ENCODE measurements around the gene ZDBF2.
"Not testable (repeated sequence)": the region's sequence is repeated elsewhere in the genome, so short reads cannot be mapped to it uniquely, and the experiment has no call there.

Gene ZDBF2

DNA sequence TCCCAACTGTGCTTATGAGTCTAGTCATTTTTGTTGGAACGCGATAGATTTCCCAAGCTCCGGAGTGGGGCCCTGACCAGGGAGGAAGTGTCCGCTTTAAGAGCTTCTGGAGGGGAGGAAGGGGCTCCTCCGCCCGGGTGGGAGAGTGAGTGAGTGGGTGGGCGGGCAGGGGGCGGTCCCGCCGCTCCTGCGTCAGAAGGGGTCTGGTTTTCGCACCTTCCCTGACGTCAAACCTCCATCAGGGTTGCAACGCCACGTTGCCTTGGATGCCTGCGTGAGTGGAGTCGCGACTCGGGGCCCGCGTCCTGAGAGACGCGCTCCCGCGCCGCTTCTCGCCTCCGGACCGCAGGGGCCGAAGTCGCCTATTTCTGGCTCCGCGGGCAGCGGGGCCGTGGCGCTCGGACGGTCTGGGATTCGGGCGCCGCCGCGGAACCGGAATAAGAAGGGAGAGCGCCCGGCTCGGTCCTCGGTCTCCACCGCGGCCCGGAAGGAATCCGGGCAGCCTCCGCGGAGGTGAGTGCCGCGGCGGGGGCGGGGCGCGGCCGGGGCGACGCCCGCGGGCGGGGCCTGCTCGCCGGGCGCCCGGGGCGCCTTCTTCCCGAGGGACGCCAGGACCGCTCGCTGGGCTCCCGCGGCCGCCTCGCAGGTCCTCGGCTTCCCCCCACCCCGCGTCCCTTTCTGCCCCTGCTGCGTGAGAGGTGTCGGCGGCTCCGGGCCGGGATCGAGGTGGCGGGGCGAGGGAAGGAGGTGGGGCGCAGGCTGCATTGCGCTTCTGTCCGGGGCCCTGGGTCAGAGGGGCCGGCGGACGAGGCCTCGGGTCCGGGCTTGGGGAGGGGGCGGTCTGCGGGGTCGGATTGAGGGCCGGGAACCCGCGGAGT lies at the start of gene ZDBF2:
Gene ZDBF2 (plus strand): TSS at position 230 of the 878 bp plus-strand sequence. CDS start 7,187 bp downstream, outside the sequence.
- DNase-seq: peak; percentile 48

DNA sequence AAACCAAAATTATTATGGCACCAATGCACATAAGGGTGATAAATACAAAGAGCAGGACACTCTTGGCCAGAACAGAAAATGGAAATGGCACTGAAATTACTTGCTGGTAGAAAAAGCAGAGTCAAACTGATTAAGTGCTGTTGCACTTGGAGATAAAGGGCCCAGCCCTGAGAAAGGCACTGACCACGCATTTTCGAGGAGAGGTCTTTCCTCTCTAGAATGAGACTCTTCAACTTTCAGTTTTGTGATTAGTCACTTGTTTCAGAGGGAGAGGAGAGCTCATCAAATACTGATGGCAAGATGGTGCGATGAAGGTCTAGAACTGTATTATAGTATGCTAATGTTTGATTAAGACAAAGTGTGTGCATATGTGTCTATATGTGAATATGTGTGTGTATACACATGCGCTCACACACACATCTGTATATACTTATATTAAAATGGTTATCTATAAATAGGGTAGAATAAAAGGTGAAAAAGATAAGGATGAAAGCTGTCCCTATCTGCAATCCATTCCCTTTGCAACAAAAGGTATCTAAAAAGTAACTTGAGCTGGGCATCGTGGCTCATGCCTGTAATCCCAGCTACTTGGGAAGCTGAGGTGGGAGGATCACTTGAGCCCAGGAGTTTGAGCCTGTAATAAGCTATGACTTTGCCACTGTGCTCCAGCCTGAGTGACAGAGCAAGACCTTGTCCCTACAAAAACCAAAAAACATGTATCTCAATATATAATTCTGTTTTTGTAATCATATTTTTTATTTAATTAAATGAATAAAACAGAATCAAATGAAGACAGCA lies 48.8 kb upstream of the ZDBF2 start:
- DNase-seq: no peak

DNA sequence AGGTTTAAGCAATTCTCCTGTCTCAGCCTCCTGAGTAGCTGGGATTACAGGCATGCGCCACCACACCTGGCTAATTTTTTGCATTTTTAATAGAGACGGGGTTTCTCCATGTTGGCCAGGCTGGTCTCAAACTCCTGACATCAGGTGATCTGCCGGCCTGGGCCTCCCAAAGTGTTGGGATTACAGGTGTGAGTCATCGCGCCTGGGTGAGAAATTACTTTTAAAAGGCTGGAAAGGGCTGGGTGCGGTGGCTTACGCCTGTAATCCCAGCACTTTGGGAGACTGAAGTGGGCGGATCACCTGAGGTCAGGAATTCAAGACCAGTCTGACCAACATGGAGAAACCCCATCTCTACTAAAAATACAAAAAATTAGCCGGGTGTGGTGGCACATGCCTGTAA lies 45.8 kb upstream of the ZDBF2 start:
- DNase-seq: not testable (repeated sequence)

DNA sequence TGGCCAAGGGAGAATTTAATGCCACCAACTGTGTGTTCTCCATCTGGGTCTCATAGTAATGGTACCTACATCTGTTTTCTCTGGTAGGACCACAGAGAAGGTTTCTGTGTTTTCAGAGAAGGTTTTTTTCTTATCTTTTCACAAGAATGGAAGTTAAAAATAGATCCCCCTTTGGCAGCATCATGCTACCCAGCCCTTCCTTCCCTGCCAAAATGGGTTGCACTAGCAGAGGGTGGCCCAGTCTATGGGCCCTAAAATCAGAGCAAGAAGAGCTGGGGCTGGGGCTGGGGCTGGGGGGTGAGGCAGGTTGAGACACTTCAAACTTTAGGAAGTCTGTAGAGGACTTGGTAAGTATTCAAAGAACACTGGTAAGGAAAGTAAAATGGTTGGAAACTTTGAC lies 44.8 kb upstream of the ZDBF2 start:
- DNase-seq: no peak

DNA sequence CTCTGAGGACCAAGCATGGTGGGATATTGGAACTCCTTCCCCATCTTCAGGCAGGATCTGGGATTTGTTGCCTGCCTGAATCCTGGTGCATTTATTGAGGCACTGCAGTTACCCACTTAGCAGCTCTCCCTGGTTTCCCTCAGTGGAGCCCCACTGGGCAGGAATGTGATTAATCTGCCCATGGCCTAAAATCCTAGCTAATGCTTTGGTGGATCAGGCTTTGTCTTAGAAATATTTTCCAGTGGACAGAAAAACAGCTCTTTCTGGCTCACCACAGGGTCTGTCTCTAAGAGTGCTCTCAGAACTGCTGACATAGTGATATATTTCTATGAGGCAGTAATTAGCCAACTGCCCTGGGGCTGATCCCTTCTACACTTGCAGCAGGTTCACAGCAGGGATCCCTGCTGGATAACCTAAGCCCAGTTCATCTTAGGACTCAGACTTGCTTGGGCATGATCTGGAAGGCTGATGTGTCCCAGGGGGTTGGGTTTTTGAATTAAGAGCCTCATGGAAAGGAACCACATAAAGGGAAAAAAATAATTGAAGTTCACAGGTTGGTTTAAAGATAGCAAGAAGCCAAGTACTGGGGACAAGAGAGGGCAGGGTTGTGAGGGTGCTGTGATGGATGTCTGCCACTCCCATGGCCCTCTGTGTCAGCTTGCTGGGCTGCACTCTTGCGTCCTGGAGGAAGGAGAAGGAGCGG lies 44.3 kb upstream of the ZDBF2 start:
- no peak for DNase-seq

DNA sequence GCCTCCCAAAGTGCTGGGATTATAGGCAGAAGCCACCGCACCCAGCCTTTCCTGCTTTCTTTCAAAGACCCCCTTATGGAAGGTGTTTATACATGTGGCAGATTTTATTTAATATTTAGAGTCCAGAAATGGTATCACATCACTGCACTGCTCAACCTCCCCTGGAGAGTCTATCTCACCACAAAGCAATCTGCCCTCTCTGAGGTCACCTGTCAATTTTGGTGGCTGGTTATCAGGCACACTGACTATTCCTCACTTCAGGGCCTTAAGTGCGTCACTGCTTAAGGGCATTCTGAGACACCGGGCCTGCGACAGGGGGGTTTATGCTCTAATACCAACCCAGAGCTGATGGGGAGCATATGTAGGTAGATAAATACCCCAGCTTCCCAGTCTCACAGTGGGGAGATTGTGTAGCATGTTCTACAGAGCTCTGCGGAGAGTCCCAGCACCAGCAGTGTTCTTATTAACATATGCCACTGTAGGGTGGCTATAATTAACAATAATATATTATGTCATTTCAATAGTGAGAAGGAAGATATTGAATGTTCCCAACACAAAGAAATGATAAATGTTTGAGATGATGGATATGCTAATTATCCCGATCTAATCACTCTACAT lies 42.7 kb upstream of the ZDBF2 start:
- no peak for DNase-seq

DNA sequence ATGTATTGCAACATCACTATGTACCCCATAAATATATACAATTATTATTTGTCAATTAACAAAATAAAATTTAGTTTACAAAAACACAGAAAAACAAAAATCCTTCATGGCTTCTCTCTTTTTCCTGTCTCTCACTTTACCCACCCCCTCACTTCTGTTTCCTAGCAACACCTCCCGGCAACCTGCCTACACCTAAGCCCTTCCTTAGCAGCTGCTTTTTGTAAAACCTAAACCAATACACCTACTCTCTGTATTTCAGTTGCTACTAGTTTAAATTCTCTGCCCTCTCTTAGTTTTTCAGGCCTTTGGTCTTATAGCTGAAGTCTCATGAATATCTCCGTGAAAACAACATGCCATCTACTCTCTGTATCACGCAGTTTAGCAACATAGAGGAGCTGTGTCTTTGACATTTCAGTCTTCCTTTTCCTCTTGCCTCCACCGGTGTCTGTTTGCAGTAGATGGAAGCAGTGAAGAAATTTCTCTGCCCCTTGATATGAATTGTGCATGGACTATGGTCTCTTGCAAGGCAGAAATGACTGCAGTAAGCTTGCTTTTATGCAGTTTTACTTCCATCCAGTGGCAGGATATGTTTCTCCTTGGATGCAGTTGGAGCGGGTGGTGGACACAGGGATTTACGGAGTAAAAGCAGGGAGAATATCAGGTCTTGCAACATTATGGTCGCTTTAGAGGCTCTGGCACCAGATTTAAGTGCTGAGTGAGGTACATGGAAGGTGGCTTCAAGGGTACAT lies 42.0 kb upstream of the ZDBF2 start:
- DNase-seq: no peak

DNA sequence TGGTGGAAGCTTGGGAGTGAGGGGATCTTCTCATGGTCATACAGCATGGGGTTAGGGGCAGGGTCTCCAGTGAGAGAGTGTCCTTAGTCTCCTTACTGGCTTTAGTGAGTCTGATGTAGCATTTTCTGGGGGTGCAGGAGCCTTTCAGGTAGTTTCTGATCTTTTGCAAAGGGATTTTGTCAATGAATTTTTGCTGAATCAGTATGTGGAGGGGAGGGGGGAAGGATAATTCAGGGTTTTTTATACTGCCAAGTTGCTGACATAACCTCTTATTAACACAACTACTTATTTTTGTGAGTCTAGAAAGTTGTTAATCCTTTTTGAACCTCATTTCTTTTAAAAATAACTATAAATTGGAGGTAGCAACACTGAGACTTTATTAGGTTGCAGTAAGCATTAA lies 35.3 kb upstream of the ZDBF2 start:
- DNase-seq: no peak

DNA sequence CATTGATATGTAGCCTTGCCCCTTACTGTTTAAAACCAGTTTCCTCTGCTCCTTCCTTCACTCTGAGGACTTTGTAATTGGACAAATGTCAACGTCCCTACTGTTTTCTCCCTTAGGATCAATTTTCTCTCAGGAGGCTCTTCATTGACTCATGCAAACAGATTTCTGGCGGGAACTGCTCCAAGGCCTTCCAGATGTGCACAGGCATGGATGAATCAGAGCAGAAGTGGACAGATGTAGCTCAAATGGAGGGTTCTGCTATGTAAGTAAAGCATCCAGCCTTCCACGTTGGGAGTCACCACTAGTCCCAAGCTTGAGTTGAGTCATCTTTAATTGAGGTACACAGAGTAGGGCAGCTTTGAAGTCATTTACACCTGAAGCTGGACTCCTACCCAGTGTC lies 34.1 kb upstream of the ZDBF2 start:
- DNase-seq: no peak

DNA sequence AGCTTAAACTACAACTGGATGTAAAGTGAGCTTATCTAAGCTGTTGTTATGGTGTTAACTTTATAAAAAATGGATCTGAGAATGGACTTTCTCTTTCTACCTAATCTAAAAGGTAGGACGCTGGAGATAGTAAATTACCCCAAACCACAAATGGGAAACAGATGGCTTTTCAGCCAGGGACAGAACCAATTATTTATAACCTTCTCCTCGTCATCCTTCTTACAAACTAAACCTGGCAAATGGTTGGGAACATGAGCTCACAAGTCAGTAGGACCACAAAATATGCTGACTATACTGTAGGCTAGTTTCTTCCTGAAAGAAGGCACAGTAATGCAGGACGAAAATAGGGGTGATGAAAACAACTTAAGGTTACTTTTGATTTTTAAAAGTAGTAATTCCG lies 32.7 kb upstream of the ZDBF2 start:
- DNase-seq: no peak

DNA sequence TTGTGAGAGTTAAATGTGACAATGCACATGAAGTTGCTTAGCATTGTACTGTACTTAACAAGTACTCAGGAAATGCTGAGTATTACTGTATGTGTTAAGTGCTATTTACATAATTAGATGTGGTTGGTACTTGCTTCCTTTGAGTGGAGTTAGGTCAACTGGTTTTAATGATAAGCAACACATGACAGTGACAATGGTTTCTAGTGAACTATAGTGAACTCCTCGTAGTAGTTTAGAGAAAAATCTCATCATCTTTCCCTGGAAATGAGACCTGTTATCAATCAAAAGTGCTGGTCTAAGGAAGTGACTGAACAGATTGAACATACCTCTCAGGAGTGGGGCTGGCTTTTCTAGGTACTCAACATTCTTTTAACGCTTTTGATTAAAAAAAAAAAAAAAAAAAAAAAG lies 29.2 kb upstream of the ZDBF2 start:
- no peak for DNase-seq

DNA sequence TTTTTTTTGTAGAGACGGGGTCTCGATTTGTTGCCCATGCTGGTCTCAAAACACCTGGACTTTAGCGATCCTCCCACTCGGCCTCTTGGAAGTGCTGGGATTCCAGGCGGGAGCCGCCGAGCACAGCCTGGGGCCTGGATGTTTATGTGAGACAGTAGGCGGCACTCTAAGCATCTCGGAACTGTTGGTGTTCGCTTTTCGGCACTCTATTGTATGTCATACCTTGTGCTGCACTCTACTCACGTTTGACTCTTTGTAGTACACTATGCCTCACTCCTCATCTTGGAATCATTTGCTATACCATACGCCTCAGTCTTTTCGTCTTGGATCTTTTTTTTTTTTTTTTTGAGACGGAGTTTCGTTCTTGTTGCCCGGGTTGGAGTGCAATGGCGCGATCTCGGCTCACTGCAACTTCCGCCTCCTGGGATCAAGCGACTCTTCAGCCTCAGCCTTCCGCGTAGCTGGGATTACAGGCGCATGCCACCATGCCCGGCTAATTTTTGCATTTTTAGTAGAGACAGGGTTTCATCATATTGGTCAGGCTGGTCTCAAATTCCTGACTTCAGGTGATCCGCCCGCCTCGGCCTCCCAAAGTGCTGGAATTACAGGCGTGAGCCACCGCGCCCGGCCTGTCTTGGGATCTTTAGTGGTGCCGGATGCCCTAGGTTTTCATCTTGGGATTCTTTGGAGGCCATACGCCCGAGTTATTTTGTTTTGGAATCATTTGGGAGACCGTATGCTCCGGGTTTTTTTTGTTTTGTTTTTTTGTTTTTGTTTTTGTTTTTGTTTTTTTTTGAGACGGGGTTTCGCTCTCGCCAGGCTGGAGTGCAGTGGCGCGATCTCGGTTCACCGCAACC lies 24.2 kb upstream of the ZDBF2 start:
- no peak for DNase-seq

DNA sequence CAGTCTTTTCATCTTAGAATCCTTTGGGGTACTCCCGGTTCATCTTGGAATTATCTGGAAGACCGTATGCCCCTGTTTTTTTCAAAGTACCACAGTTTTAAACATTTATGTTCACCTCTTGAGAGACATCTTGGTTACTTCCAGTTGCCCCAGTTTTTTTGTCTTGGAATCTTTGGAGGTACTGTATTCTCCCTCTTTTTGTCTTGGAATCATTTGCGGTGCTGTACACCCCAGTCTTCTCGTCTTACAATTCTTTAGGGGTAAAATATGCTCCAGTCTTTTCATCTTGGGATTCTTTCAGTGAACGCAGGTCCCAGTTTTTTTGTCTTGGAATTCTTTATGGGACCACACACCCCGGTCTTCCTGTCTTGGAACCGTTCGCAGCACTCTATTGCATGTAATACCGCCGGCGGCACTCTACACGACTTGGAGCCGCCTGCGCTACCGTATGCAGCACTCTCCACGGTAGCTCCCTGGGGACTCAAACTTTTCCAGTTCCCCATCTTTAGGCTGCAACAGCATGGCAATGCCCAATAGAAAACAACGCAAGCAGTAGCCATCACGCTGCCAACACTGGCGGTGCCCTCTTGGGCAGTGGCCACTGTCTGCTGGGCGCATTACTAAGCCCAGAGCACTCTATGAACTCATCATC lies 21.2 kb upstream of the ZDBF2 start:
- DNase-seq: no peak

DNA sequence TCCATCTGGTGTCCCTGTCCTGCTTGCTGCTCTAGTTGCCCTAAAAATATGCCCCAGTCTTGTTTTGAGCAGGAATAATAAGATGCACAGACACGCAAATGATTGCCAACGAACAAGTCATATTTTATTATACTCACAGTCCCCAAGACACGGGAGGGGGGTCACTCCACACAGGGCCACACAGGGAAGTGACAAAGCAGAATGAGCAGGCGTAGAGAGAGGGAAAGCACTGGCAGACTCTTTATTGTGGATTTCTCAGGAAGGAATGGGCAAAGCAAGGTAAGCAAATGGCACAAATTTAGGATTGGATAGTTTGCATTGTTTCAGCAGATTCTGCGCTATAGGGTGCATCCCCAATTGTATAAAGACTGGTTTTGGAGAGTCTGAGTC lies 20.7 kb upstream of the ZDBF2 start:
- DNase-seq: no peak

DNA sequence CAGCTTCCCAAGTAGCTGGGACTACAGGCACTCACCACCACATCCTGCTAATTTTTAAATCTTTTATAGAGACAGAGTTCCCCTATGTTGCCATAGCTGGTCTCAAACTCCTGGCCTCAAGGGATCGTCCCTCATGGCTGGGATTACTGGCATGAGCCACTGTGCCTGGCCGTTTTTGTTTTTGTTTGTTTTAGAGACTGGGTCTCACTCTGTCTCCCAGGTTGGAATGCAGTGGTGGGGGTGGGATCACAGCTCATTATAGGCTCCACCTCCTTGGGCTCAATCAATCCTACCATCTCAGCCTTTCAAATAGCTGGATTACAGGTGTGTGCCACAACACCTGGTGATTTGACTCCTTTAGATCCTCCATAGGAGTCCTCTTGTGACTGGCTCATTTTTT lies 19.5 kb upstream of the ZDBF2 start:
- DNase-seq: no peak

DNA sequence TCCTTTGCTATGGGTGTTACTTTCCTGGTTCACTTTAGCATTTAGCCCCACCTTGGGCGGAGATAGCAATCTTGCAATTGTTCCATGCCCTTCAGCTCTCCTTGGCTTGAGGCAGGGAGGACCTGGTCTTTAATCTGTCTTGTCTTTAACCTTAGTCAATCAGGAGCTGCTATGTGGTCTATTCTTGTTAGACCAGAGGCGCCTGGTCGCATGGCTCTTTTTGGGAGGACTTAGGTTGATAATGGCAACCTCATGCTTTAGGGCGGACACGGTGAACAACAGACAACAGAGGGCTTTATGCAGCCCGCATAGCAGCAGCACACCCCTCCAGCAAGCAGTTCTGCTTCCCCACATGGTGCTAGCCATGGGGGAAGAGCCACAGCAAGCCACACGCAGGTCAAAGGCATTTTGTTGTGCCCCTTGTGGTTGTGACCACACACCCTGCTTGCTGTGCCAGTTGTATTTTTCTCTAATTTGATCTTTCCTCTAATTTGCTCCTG lies 17.7 kb upstream of the ZDBF2 start:
- no peak for DNase-seq

DNA sequence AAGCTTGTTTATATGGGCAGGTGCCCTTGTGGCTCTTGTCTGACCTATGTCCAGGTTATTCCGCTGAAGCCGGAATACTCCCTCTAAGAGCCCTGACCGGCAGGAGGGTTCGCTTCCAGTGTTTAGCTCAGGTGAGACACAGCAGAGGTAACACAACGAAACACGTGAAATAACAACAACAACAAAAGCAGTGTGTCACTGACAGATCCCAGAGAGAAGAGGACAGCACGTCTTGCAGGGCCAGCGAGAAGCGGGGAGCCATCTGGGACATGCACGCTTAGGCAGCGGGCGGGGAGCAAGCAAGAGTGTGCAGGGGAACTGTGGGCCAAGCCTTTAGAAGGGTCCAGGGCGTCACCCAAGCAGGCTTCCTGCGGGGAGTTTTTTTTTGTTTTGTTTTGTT lies 17.1 kb upstream of the ZDBF2 start:
- no peak for DNase-seq

DNA sequence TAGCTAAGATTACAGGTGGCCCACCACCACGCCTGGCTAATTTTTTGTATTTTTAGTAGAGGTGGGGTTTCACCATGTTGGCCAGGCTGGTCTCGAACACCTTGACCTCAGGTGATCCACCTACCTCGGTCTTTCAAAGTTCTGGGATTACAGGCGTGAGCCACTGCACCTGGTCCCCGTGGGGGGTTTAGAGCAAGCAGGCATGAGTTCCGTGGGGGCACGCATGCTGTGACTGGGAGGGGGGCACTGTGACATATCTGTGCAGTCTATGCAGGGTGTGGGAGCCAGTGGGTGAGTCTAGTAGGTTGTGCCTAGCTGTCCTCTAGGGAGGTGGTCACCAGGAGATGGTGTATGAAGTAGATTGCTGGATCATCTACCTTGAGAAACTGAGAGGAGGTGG lies 16.6 kb upstream of the ZDBF2 start:
- DNase-seq: no peak

DNA sequence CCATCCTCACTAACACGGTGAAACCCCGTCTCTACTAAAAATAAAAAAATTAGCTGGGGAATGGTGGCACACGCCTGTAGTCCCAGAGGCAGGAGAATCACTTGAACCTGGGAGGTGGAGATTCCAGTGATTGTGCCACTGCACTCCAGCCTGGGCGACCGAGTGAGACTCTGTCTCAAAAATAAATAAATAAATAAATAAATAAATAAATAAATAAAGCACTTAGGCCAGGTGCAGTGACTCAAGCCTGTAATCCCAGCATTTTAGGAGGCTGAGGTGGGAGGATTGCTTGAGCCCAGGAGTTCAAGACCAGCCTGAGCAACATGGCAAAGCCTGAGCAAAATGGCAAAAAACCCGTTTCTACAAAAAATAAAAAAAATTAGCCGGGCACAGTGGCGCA lies 15.8 kb upstream of the ZDBF2 start:
- DNase-seq: not testable (repeated sequence)

DNA sequence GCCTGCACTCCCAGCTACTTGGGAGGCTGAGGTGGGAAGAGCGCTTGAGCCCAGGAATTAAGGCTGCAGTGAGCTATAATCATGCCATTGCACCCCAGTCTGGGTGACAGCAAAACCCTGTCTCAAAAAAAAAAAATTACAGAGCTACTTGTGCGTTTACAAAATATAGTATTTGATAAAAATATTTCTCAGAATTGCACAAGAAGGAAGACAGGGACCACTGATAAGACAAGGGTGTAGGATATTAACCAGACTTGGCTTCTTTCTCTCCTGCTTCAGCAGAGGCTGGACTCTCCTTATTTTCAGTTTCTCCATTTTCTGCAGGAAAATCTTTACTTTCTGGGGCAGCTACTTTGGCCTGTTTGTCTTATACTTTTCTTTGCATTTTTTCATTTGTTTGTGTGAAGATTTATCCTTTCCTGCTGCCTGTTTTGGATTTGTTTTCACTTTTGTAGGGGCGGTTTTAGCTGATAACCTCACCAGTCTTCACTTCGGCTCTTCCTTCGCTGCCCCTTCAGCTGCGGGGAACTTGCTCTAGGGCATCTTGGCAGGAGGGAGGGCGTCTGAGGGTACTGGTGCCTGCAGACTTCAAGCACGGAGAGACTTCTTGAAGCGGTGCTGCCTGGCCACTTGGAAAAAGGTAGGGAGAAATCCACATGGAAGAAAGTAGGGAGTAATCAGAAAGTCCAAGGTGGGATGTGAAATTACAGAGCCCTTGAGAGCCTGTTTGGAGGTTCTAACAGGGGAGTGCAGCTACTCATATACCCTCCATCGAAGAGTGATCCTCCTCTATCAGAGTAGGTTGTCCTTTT lies 14.9 kb upstream of the ZDBF2 start:
- no peak for DNase-seq

Measured in activated naive CD4-positive, alpha-beta T cell treated with Interleukin-2 at 50 U/mL for 16 hours (primary cell).